A673 (cell line): Measurements from ENCODE around the gene ABCF3. TPM values are rescaled to one million over a fixed set of nuclear protein-coding genes. Genes with fewer than 3 reads are reported as not detected.

Source experiments
- BruUV-seq: library from RNA; stranded (reverse); fragments of 400-500 nt; replicated peaks from 2 replicates; lab custom pipeline; 2021; lab: Mats Ljungman, UMichigan
- CTCF ChIA-PET: fragments of 300-600 bp; sonication (Branson Sonifier 250); formaldehyde crosslinking; loops from one replicate; lab custom pipeline; 2022; ENCODE audit warnings: antibody characterized with exemption; lab: Charles Lee
- POLR2A ChIA-PET: fragments of 300-600 bp; sonication (Branson Sonifier 250); formaldehyde crosslinking; loops from one replicate; lab custom pipeline; 2022; ENCODE audit warnings: antibody characterized with exemption; ENCODE audit not compliant: low non-redundant PET; lab: Charles Lee
- DNase-seq: peaks from one replicate; pipeline ENCODE4 v3.0.0-alpha.2; 2015; ENCODE audit warnings: low spot score
- H3K27ac ChIP-seq: fragments of 200-600 bp; sonication (generic); 2 replicates; pipeline ENCODE4 v1.5.1; 2016; ENCODE audit warnings: mixed run types, low read depth, mild to moderate bottlenecking, mixed read lengths, antibody characterized with exemption, low read length; ENCODE audit not compliant: poor library complexity, severe bottlenecking
- H3K27me3 ChIP-seq: fragments of 200-600 bp; sonication (generic); replicated peaks from 2 replicates; pipeline ENCODE4 v1.6.1; 2017; ENCODE audit warnings: mixed run types, low read depth, mild to moderate bottlenecking, mixed read lengths, antibody characterized with exemption, low read length; ENCODE audit not compliant: insufficient read depth, poor library complexity
- H3K36me3 ChIP-seq: fragments of 200-600 bp; sonication (generic); 2 replicates; pipeline ENCODE4 v1.6.1; 2016; ENCODE audit warnings: mixed run types, mild to moderate bottlenecking, mixed read lengths, antibody characterized with exemption, low read length; ENCODE audit not compliant: insufficient read depth, poor library complexity, severe bottlenecking
- H3K4me1 ChIP-seq: fragments of 200-600 bp; sonication (generic); 2 replicates; pipeline ENCODE4 v1.6.1; 2017; ENCODE audit warnings: mixed run types, mild to moderate bottlenecking, mixed read lengths, antibody characterized with exemption, low read length; ENCODE audit not compliant: insufficient read depth, poor library complexity, severe bottlenecking
- H3K4me3 ChIP-seq: fragments of 200-600 bp; sonication (generic); 2 replicates; pipeline ENCODE4 v1.5.1; 2016; ENCODE audit warnings: low read depth, mixed run types, mild to moderate bottlenecking, mixed read lengths, low read length; ENCODE audit not compliant: poor library complexity, severe bottlenecking
- H3K9me3 ChIP-seq: fragments of 200-600 bp; sonication (generic); 2 replicates; pipeline ENCODE4 v1.6.1; 2016; ENCODE audit warnings: mixed run types, low read depth, mild to moderate bottlenecking, mixed read lengths, antibody characterized with exemption, low read length; ENCODE audit not compliant: poor library complexity, severe bottlenecking
- CTCF ChIP-seq: fragments of 300-800, 200-600 bp; sonication (generic); conservative IDR thresholded peaks from 2 replicates; pipeline ENCODE4 v1.5.1; 2017; ENCODE audit warnings: low read depth, mild to moderate bottlenecking, antibody characterized with exemption, low read length, moderate library complexity, mixed read lengths
- EZH2 ChIP-seq: fragments of 200-600 bp; sonication (generic); IDR thresholded peaks from 2 replicates; pipeline ENCODE4 v1.6.1; 2017; ENCODE audit warnings: borderline replicate concordance, low read depth, mild to moderate bottlenecking, mixed read lengths, antibody characterized with exemption, low read length; ENCODE audit not compliant: poor library complexity, severe bottlenecking
- intact Hi-C: fragments of 100-400 bp; cut with micrococcal nuclease; formaldehyde crosslinking; loops from one replicate; pipeline ENCODE4 v1.10.0; 2022; ENCODE audit not compliant: unreplicated experiment
- total RNA-seq: library from RNA; stranded (reverse); gene quantifications from 2 replicates; pipeline ENCODE4 v1.2.3, GENCODE V29; 2021

The ABCF3 gene
- total RNA-seq, 1 experiment from 2014 or later = 65.1 TPM

DNA sequence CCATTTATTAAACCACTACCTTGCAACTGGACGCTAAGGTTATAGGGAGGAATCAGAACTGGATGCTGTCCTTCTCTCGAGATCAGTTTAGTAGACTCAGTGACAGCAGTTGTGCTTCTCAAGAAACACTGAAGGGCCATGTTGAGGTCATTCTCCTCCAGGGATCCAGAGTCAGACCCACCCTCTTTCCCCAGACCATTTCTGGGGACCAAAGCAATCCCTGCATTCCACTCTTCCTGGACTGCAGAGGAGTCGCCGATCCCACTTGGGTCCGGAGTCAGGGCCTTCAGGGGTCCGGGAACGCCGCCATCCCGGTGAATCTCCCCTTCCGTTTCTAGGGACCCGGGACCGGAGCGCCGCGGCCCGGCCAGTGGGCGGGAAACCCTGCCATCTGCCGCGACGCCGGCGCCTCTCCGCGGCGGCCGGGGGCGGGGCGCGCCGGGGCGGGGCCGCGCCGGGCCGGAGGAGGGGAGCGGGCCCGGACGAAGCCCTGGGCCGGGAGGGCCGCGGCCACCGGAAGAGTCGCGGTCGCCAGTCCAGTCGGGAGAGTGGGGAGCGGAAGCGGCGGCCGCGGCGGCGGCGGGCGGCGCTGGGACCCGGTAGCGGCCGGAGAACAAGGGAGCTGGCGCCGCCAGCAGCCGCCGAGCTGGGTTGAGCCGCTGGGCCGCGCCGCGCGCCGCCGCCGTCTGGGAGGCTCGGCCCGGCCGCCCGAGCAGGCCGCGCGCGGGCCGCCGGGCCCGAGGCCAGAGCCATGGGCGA, 30.9 kb upstream of the ABCF3 start, which contains the start of gene DVL3:
Gene DVL3 (plus strand): TSS at position 493 of the 759 bp plus-strand sequence. CDS start 259 bp downstream, at position 752.
- peak; percentile 58 for DNase-seq
- Histone ChIP-seq H3K9me3 (no peaks in the 10 kb centered on the region), H3K36me3 (no peaks in the 10 kb centered on the region), H3K4me1 (peaks cover 21% of the 10 kb centered on the region), H3K4me3 (peak within 1 kb of the TSS; percentile 94), H3K27me3 (no peaks in the 10 kb centered on the region), H3K27ac (peak within 1 kb of the TSS; percentile 87)
- CTCF ChIA-PET = no interaction called here
- BruUV-seq = no TSS peak
- TF ChIP-seq EZH2 = no peak
- no peak for TF ChIP-seq CTCF
- POLR2A ChIA-PET = no interaction called here
- intact Hi-C loops = no loop called here

- Histone ChIP-seq H3K36me3 (no peaks in the 10 kb centered on the region), H3K27ac (peak overlapping the region; percentile 87), H3K4me1 (peaks cover 21% of the 10 kb centered on the region), H3K27me3 (no peaks in the 10 kb centered on the region), H3K4me3 (peak overlapping the region; percentile 94), H3K9me3 (no peaks in the 10 kb centered on the region)
- ChIA-PET POLR2A (no interaction called here), CTCF (no interaction called here)
- BruUV-seq = no TSS peak
- intact Hi-C loops = no loop called here
- peak; percentile 48 for DNase-seq
- TF ChIP-seq CTCF = no peak
- no peak for TF ChIP-seq EZH2
These were observed 30.1 kb upstream of the ABCF3 start for GRCh38 chr3:184155644-184156521.

DNA sequence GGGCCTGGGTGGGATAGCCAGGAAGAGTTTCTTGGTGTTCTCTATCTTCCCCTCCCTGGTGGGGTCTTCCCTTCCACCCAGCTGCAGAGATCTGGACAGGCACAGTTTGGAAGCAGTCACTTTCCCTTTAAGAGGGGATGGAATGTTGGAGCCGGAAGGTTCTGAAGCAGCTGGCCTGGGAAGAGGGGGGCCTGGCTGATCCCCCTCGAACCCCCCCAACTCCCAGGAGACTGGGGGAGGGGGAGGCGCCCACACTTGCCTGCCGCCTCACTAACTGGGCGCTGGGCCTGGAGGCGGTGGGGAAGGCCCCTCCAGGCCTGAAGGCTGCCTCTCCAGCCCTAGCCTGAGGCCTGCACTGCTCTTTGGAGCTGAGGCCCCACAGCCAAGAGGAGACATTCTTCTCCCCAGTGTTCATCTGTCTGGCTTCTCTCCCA, 29.5 kb upstream of the ABCF3 start:
- BruUV-seq = no TSS peak
- H3K4me1 ChIP-seq = peaks cover 21% of the 10 kb centered on the region
- no peaks in the 10 kb centered on the region for H3K9me3 ChIP-seq
- intact Hi-C loops = no loop called here
- peak overlapping the region; percentile 87 for H3K27ac ChIP-seq
- H3K36me3 ChIP-seq = no peaks in the 10 kb centered on the region
- H3K27me3 ChIP-seq = no peaks in the 10 kb centered on the region
- TF ChIP-seq EZH2 = no peak
- TF ChIP-seq CTCF = no peak
- DNase-seq = peak; percentile 64
- POLR2A ChIA-PET = no interaction called here
- CTCF ChIA-PET = no interaction called here
- peak overlapping the region; percentile 94 for H3K4me3 ChIP-seq
